Measurements from ENCODE around the gene PPP2R3B.
"Not testable (repeated sequence)": the region's sequence is repeated elsewhere in the genome, so short reads cannot be mapped to it uniquely, and the experiment has no call there.

Gene PPP2R3B

GRCh38 chrX:351736-352135 lies 35.0 kb downstream of the PPP2R3B start:
- DNase-seq: no peak

GRCh38 chrX:351324-351641 lies 35.4 kb downstream of the PPP2R3B start:
- DNase-seq: not testable (repeated sequence)

- DNase-seq: no peak
These were observed 36.0 kb downstream of the PPP2R3B start for GRCh38 chrX:350534-351323.

- DNase-seq: no peak
These were observed 36.6 kb downstream of the PPP2R3B start for GRCh38 chrX:350148-350533.

GRCh38 chrX:349702-350101 lies 37.0 kb downstream of the PPP2R3B start:
- DNase-seq: no peak

- no peak for DNase-seq
These were observed 37.5 kb downstream of the PPP2R3B start for GRCh38 chrX:349196-349595.

GRCh38 chrX:348461-349117 lies 38.1 kb downstream of the PPP2R3B start:
- DNase-seq: no peak

GRCh38 chrX:347351-348117 lies 39.2 kb downstream of the PPP2R3B start:
- no peak for DNase-seq

GRCh38 chrX:346034-346813 lies 40.5 kb downstream of the PPP2R3B start:
- no peak for DNase-seq

GRCh38 chrX:345020-345925 lies 41.4 kb downstream of the PPP2R3B start:
- no peak for DNase-seq

- DNase-seq: no peak
These were observed 42.3 kb downstream of the PPP2R3B start for GRCh38 chrX:344371-344901.

GRCh38 chrX:341541-342101 lies 45.1 kb downstream of the PPP2R3B start:
- no peak for DNase-seq

- no peak for DNase-seq
These were observed 45.9 kb downstream of the PPP2R3B start for GRCh38 chrX:340641-341423.

GRCh38 chrX:340121-340520 lies 46.6 kb downstream of the PPP2R3B start:
- no peak for DNase-seq

- no peak for DNase-seq
These were observed 47.8 kb downstream of the PPP2R3B start for GRCh38 chrX:338836-339400.

- DNase-seq: no peak
These were observed 48.3 kb downstream of the PPP2R3B start for GRCh38 chrX:338281-338835.

GRCh38 chrX:337331-337831 lies 49.3 kb downstream of the PPP2R3B start:
- DNase-seq: no peak

- DNase-seq: no peak
These were observed 50.5 kb downstream of the PPP2R3B start for GRCh38 chrX:336227-336626.

GRCh38 chrX:335758-336155 lies 51.0 kb downstream of the PPP2R3B start:
- DNase-seq: no peak
